ENCODE measurements around the gene KDF1.

The KDF1 gene, protein sequence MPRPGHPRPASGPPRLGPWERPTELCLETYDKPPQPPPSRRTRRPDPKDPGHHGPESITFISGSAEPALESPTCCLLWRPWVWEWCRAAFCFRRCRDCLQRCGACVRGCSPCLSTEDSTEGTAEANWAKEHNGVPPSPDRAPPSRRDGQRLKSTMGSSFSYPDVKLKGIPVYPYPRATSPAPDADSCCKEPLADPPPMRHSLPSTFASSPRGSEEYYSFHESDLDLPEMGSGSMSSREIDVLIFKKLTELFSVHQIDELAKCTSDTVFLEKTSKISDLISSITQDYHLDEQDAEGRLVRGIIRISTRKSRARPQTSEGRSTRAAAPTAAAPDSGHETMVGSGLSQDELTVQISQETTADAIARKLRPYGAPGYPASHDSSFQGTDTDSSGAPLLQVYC

GRCh38 chr1:26959722-26960624, at the start of gene KDF1:
Gene KDF1, minus strand, starts transcription at chr1:26960468. Its CDS starts 8,088 bp downstream, at chr1:26952380.
- DNase-seq = peak; percentile 28

DNA sequence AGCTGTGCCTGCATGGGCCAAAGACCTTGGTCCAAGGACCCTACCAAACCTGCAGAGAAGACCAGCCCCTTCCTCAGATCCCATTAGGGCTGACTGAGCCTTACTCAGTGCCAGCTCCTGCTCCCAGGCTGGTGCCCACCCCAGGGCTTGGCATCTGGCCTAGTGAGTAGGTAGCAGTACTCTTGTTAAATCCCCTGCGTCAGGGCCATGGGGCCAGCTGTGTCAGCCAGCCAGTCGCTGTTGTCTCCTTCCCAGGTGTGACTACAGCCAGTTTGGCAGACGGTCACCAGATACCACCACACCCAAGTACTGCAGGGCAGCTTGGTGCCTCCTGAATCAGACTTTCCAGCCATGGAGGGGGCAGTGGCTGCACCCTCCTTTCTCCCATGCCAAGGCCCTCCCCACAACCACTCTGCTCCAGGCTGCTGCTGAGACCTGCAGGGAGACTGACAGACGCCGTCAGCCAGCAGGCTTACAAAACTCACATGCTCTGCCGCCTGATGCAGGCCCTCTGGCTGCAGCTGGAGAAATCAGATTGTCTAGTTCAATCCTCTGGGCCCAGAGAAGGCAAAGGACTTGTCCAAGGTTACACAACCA, 49.4 kb upstream of the KDF1 start:
- DNase-seq = no peak

DNA sequence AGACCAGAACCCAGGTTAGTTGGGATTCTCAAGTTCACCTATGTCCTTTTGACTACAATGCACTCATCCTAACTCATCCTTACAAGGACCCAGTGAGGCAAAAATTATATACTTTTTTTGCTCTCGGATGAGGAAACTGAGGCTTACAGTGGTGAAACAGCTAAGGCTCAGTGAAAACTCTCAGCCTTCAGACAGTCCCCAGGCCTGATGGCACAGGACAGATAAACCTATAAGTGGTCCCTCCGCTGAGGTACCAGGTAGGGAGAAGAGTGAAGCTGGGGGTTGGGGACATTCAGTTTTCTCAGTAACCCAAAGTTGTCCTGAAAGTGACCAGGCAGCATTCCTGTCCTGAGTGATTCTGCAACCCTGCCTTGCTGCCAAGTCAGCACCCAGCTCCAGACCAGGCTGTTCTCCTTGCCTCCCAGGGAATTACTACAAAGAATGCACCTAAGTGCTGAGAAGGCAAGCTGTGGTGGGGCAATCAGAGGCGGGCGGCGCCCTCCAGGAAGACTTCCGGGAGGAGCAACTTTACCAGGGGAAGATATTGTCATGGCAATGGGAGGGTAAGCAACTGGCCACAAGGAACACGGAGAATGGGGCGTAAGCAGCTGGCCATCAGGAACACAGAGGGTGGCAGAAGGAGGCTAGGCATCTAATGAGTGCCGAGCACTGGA, 47.8 kb upstream of the KDF1 start:
- DNase-seq = no peak

DNA sequence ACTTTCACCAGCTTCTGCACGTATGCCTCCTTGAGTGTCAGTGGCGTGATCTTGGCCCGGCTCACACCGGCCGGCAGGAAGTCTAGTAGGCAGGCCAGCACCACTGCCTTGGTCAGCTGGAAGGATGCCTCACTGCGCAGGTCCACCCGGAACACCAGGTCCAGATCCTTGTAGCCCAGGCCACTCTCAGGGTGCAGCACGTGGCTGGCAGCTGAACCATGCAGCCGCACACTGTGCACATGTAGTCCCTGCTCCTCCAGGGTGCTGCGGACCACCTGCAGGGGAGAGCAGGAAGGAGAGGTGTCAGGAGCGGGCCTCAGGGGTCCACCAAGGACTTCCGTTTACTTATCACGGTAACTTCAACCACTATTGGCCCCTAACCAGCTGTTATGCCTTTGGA, 46.4 kb upstream of the KDF1 start:
- no peak for DNase-seq

GRCh38 chr1:27005648-27006496, 45.6 kb upstream of the KDF1 start:
- DNase-seq = no peak

- no peak for DNase-seq
Observed at GRCh38 chr1:27005166-27005530, 44.9 kb upstream of the KDF1 start.

DNA sequence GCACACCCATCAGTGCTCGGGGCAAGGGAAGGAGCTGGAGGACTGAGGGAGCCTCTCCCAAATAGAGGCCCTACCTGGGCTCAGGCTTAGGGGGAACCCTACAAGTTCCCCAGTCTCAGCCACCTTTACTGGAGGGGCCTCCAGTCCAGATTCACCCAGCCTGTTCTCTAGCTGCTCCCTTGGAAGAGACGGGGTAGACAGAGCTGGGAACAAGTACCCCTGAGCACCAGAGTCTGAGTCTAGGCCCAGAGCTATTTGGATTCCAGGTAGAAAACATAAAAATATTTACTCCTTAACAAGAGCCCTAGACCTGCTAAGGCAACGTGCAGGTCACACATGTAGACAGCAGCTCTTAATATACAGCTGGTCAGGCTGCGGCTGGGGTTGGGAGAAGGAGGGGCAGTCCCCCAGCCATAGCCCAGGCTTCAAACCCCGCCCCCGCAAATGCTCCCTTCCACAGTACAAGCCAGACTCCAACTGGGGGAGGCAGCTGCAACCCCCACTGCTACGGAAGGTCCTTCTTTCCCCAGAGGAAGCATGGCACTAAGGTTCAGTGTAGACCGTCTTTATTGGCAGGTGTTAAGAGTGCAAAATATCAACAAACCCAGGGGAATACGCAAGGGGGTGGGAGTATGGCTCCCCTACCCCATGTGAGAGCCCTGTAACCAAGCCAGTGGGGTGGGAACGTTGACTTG, 44.4 kb upstream of the KDF1 start:
- DNase-seq = no peak

DNA sequence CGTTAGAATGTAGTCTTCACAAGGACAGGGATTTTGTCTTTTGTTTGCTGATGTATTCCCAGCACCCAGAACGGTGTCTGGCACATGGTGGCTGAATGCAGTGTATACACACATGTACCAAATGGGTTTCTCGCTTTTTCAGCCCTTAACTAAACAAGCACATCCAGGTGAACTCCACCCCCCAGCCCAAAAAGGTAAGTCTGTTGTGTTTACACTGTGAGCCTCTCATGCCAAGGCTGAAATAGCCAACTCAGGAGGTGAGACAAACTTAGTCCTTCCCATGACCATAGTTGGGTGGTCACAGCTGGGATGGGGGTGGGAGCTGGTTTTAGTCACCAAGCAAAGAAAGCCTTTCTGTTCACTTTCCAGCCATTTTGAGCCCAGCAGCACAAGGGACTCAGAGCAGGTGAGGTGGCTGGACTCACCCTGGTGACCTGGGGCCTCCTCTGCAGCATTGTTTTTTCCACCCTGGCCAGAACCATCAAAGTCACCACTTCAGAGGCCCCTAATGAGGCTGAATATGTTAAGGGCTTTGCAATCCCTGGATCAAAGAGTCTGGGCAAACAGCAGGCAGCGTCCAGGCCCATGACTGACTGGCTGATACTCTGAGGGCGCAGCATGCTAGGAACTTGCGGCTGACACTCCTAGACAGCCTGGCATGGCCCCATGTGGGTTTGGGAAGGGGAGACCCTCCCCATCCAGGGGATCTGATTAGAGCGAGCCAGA, 43.6 kb upstream of the KDF1 start:
- no peak for DNase-seq

DNA sequence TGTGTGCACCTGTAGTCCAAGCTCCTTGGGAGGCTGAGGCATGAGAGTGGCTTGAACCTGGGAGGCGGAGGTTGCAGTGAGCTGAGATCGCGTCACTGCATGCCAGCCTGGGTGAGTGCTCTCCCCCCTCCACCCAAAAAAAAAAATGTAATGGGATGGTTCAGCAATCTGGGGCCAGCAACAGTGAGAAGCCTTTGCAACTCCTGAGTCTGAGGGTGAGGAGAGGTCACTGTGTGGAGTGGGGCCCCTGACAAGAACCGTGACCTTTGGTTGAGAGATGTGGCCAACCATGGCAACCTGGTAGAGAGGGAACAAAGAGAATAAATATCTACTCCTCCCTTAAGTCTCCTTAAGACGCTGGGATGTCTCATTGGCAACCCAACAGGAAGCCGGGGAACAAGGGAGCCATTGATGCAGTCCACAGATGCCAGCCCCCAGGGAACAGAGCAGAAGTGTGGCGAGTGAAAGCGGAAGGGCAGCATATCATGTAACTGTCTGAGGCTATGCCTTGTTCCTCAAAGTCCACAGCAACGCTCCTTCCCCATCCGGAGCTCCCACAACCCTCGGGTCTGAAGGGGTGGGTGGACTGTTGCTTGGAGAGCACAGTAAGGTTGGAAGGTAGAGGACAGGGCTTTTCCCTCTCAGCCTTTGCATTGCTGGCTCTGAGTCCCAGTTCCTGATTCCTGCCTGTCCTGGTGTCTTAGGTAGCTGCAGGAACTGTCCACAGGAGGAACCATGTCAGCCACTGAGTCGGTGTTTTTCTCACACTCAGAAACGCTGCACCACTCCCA, 41.5 kb upstream of the KDF1 start:
- DNase-seq = peak; percentile 51

DNA sequence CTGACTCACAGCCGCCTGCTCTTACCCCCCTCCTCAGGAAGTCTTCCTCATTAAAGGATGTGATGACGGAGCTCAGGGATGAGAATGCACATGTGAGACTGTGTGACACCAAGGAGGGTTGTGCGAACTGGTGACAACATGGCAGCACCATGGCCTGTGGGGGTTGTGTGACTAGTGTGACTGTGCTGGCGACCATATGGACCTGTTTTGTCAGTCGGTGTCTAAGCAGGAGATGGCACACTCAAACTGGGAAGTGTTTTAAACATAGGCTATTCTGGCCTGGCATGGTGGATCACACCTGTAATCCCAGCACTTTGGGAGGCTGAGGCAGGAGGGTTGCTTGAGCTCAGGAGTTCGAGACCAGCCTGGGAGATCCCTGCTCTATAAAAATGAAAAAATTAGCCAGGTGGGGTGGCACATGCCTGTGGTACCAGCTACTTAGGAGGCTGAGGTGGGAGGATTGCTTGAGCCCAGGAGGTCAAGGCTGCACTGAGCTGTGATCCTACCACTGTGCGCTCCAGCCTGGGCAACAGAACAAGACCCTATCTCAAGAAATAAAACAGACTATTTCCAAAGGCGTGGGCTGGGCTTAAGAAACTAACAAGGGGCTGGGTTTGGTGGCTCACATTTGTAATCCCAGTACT, 40.7 kb upstream of the KDF1 start:
- no peak for DNase-seq

- no peak for DNase-seq
Observed at GRCh38 chr1:27000090-27000816, 40.0 kb upstream of the KDF1 start.

DNA sequence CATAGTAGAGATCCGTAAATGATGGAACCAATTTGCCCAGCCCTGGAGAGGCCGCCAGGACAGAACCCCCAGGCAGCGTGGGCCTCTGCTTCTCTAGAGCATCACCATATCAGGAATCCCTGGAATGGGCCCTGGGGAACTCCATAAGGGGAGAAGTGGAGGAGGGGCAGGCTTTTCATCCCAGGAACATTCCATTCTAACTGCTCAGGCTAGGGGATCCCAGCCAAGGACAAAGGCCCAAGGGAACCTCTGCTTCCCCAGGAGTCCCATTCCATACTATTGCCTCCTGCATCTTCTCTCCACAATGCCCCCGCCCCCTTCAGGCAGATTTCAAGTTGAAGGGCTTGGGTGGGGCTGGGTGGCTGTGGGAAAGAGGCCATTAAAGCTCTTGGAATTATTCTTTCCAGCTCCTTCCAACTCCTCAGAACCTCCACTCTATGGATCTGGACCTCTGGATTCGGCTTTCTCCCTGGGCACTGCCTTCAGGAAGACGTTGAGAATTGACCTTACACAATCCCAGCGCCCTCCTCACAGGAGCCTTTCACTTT, 39.2 kb upstream of the KDF1 start:
- DNase-seq = no peak

GRCh38 chr1:26998429-26999300, 38.4 kb upstream of the KDF1 start:
- no peak for DNase-seq

DNA sequence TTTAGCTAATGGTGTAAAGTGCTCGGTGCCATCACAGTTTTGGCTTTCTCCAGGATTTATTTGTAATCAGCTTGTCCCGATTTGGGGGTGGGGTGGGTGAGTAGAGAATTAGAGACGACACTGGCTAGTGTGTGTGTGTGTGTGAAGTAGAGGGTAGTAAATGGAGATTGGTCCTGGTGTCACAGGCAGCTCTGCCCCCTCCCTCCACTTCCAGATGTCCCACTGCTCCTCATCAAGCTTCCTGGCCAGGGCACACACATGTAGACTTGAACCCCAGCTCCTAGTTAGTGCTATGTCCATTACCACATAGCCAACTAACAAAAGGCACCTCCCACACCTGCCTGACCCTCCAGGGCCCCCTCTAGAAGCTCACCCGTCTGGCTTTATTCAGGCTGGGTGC, 36.4 kb upstream of the KDF1 start:
- no peak for DNase-seq

DNA sequence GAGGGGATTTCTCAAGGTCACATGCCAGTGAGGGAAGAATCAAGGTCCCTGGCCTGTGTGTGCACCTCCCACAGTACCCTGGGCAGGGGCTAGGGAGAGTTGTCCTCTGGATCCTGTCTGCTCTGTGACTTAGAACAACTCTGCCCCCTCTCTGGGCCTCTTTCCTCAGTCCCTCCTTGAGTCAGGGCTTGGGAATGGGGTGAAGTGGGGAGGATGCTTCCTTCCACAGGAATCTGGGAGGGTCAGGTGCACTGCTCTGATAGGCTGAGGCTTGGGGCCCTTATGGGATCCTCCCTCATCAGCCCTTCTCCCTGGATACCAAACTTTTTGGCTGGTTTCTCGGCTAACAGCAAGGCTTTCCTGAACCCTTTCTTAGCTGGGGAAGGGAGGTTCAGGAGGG, 35.8 kb upstream of the KDF1 start:
- DNase-seq = no peak

- DNase-seq = no peak
Observed at GRCh38 chr1:26994787-26995517, 34.7 kb upstream of the KDF1 start.

All from retina (tissue), 1 donor.